Activated naive CD4-positive, alpha-beta T cell treated with anti-CD3 and anti-CD28 coated beads for 36 hours (primary cell): Measurements from ENCODE around the gene S100A5. TPM values are rescaled to one million over a fixed set of nuclear protein-coding genes. Genes with fewer than 3 reads are reported as not detected.
A peak's percentile ranks its signal among the peaks of the same experiment; 100 is the strongest.
"Not testable (repeated sequence)": the region's sequence is repeated elsewhere in the genome, so short reads cannot be mapped to it uniquely, and the experiment has no call there.

Experiments
- CTCF ChIA-PET: fragments of 350-600 bp; sonication (Branson Sonifier 250); formaldehyde crosslinking; loops from one replicate; lab custom pipeline; 2021; ENCODE audit warnings: antibody characterized with exemption; lab: Charles Lee
- DNase-seq: peaks from one replicate; pipeline ENCODE4 v3.0.0-alpha.2; 2020
- H3K27ac Mint-ChIP-seq: one replicate; pipeline ENCODE4 v1.8.0; 2021; ENCODE audit warnings: mild to moderate bottlenecking, mixed read lengths
- H3K27me3 Mint-ChIP-seq: one replicate; pipeline ENCODE4 v1.8.0; 2021; ENCODE audit warnings: low read depth, mixed read lengths
- H3K36me3 Mint-ChIP-seq: one replicate; pipeline ENCODE4 v1.8.0; 2021; ENCODE audit warnings: low read depth, mixed read lengths
- H3K4me1 Mint-ChIP-seq: one replicate; pipeline ENCODE4 v1.8.0; 2021; ENCODE audit warnings: low read depth, mixed read lengths
- H3K4me3 Mint-ChIP-seq: one replicate; pipeline ENCODE4 v1.8.0; 2021; ENCODE audit warnings: mild to moderate bottlenecking, moderate library complexity, mixed read lengths
- H3K9me3 Mint-ChIP-seq: one replicate; pipeline ENCODE4 v1.8.0; 2021; ENCODE audit warnings: mixed read lengths
- intact Hi-C: fragments of 100-400 bp; cut with micrococcal nuclease; formaldehyde crosslinking; loops from one replicate; pipeline ENCODE4 v1.15.1; 2023
- total RNA-seq, 2 experiments: library from RNA; stranded (reverse); gene quantifications; one replicate each; pipeline ENCODE4 v1.2.3, GENCODE V29; 2021

S100A5 gene
- total RNA-seq, 2 experiments from 2014 or later, result 0.89 to 0.93 TPM

- Mint-ChIP-seq H3K9me3 (no peaks in the 10 kb centered on the region), H3K27ac (no peak overlapping the region), H3K4me1 (peaks cover 14% of the 10 kb centered on the region), H3K36me3 (no peaks in the 10 kb centered on the region), H3K4me3 (no peak overlapping the region), H3K27me3 (peaks cover 7% of the 10 kb centered on the region)
- CTCF ChIA-PET, result interaction anchor here (0.7 to 1.8 kb wide), 7 partner anchors 36 to 66 kb away, joined by 3 to 8 read pairs (median 5); partner anchors contain the start of genes S100A14 and S100A16
- no peak for DNase-seq
- intact Hi-C loops, result no loop called here
These were observed 36.4 kb upstream of the S100A5 start for GRCh38 chr1:153577138-153577537.

GRCh38 chr1:153575497-153575896 lies 34.8 kb upstream of the S100A5 start:
- peaks cover 24% of the 10 kb centered on the region for H3K4me1 Mint-ChIP-seq
- H3K4me3 Mint-ChIP-seq, DNase-seq, intact Hi-C loops, H3K27me3 Mint-ChIP-seq, H3K36me3 Mint-ChIP-seq, H3K9me3 Mint-ChIP-seq, H3K27ac Mint-ChIP-seq: not testable (repeated sequence)
- CTCF ChIA-PET, result interaction anchor here (1.1 kb wide), 1 partner anchor 65 kb away, joined by 3 read pairs; no protein-coding TSS in a partner anchor

- H3K9me3 Mint-ChIP-seq, H3K27ac Mint-ChIP-seq, H3K4me3 Mint-ChIP-seq, CTCF ChIA-PET, H3K36me3 Mint-ChIP-seq, intact Hi-C loops, DNase-seq, H3K27me3 Mint-ChIP-seq: not testable (repeated sequence)
- peaks cover 24% of the 10 kb centered on the region for H3K4me1 Mint-ChIP-seq
These were observed 34.4 kb upstream of the S100A5 start for GRCh38 chr1:153575081-153575491.

GRCh38 chr1:153573351-153573750 lies 32.6 kb upstream of the S100A5 start:
- intact Hi-C loops, result loop anchor here (2.0 kb wide), 4 partner anchors 201 to 411 kb away; partner anchors contain the start of gene SLC27A3
- Mint-ChIP-seq H3K27me3 (peaks cover 7% of the 10 kb centered on the region), H3K4me1 (peaks cover 33% of the 10 kb centered on the region), H3K36me3 (no peaks in the 10 kb centered on the region), H3K9me3 (no peaks in the 10 kb centered on the region), H3K4me3 (no peak overlapping the region), H3K27ac (peak overlapping the region; percentile 11)
- CTCF ChIA-PET, result interaction anchor here (0.6 to 7.4 kb wide), 11 partner anchors 12 to 65 kb away, joined by 3 to 207 read pairs (median 4); partner anchors contain the start of genes CHTOP, S100A13, S100A4 and S100A6
- DNase-seq, result no peak

- Mint-ChIP-seq H3K27ac (peak overlapping the region; percentile 18), H3K27me3 (peaks cover 1% of the 10 kb centered on the region), H3K36me3 (no peaks in the 10 kb centered on the region), H3K4me3 (no peak overlapping the region), H3K4me1 (peaks cover 40% of the 10 kb centered on the region), H3K9me3 (no peaks in the 10 kb centered on the region)
- CTCF ChIA-PET, result interaction anchor here (0.7 to 7.4 kb wide), 20 partner anchors 13 to 100 kb away, joined by 3 to 207 read pairs (median 4); partner anchors contain the start of genes CHTOP, S100A13, S100A4 and S100A5
- peak; percentile 85 for DNase-seq
- intact Hi-C loops, result loop anchor here (1.0 to 2.0 kb wide), 9 partner anchors 39 to 412 kb away; partner anchors contain the start of genes CHTOP and SLC27A3
These were observed 31.9 kb upstream of the S100A5 start for GRCh38 chr1:153572569-153573015.

- CTCF ChIA-PET, result interaction anchor here (0.7 to 7.4 kb wide), 16 partner anchors 14 to 101 kb away, joined by 3 to 207 read pairs (median 4); partner anchors contain the start of genes CHTOP, S100A4, S100A5 and S100A6
These were observed 31.0 kb upstream of the S100A5 start for GRCh38 chr1:153571706-153572105.

GRCh38 chr1:153570874-153571273 lies 30.1 kb upstream of the S100A5 start:
- intact Hi-C loops, result no loop called here
- DNase-seq, result no peak
- no peaks in the 10 kb centered on the region for H3K36me3 Mint-ChIP-seq
- H3K4me1 Mint-ChIP-seq, result peaks cover 54% of the 10 kb centered on the region
- H3K9me3 Mint-ChIP-seq, result no peaks in the 10 kb centered on the region
- no peak overlapping the region for H3K27ac Mint-ChIP-seq
- no peak overlapping the region for H3K4me3 Mint-ChIP-seq
- H3K27me3 Mint-ChIP-seq, result no peaks in the 10 kb centered on the region
- CTCF ChIA-PET, result interaction anchor here (1.2 to 7.4 kb wide), 4 partner anchors 37 to 61 kb away, joined by 3 to 207 read pairs (median 78); partner anchors contain the start of genes S100A13 and S100A6

More at GRCh38 chr1:153571706-153572105, 31.0 kb upstream of the S100A5 start:
- DNase-seq, result no peak
- Mint-ChIP-seq H3K4me1 (peaks cover 47% of the 10 kb centered on the region), H3K4me3 (no peak overlapping the region), H3K27ac (peak overlapping the region; percentile 18), H3K27me3 (no peaks in the 10 kb centered on the region), H3K36me3 (no peaks in the 10 kb centered on the region), H3K9me3 (no peaks in the 10 kb centered on the region)
- intact Hi-C loops, result loop anchor here (1.0 to 2.0 kb wide), 9 partner anchors 38 to 413 kb away; partner anchors contain the start of genes CHTOP and SLC27A3

- Mint-ChIP-seq H3K4me1 (peaks cover 62% of the 10 kb centered on the region), H3K27me3 (no peaks in the 10 kb centered on the region), H3K4me3 (no peak overlapping the region), H3K36me3 (no peaks in the 10 kb centered on the region), H3K9me3 (no peaks in the 10 kb centered on the region), H3K27ac (peak overlapping the region; percentile 28)
- DNase-seq, result no peak
- intact Hi-C loops, result loop anchor here (2.0 to 5.0 kb wide), 2 partner anchors 158 to 217 kb away; partner anchors contain the start of gene INTS3
- CTCF ChIA-PET, result interaction anchor here (1.4 to 7.4 kb wide), 3 partner anchors 35 to 60 kb away, joined by 3 to 207 read pairs (median 153); partner anchors contain the start of gene S100A6
These were observed 28.7 kb upstream of the S100A5 start for GRCh38 chr1:153569465-153569864.

- H3K4me3 Mint-ChIP-seq, result peak overlapping the region; percentile 68
- H3K36me3 Mint-ChIP-seq, result no peaks in the 10 kb centered on the region
- no peaks in the 10 kb centered on the region for H3K9me3 Mint-ChIP-seq
- peaks cover 62% of the 10 kb centered on the region for H3K4me1 Mint-ChIP-seq
- peak overlapping the region; percentile 66 for H3K27ac Mint-ChIP-seq
- DNase-seq, result peak; percentile 93
- CTCF ChIA-PET, result interaction anchor here (0.7 to 7.4 kb wide), 20 partner anchors 11 to 216 kb away, joined by 3 to 207 read pairs (median 4); partner anchors contain the start of genes S100A5 and S100A6
- intact Hi-C loops, result loop anchor here (1.0 to 5.0 kb wide), 6 partner anchors 35 to 216 kb away; partner anchors contain the start of genes INTS3 and SNAPIN
- no peaks in the 10 kb centered on the region for H3K27me3 Mint-ChIP-seq
These were observed 27.8 kb upstream of the S100A5 start for GRCh38 chr1:153568367-153569099.

- Mint-ChIP-seq H3K4me1 (peaks cover 55% of the 10 kb centered on the region), H3K4me3 (no peak overlapping the region)
These were observed 27.1 kb upstream of the S100A5 start for GRCh38 chr1:153567621-153568366.

More at GRCh38 chr1:153567621-153568366, 27.1 kb upstream of the S100A5 start:
- Mint-ChIP-seq H3K27me3 (no peaks in the 10 kb centered on the region), H3K9me3 (no peaks in the 10 kb centered on the region), H3K36me3 (no peaks in the 10 kb centered on the region), H3K27ac (peak overlapping the region; percentile 68)
- peak; percentile 69 for DNase-seq
- CTCF ChIA-PET, result interaction anchor here (0.7 to 7.4 kb wide), 21 partner anchors 10 to 216 kb away, joined by 3 to 207 read pairs (median 4); partner anchors contain the start of genes S100A5 and S100A6
- intact Hi-C loops, result loop anchor here (1.0 to 5.0 kb wide), 6 partner anchors 34 to 215 kb away; partner anchors contain the start of genes INTS3 and SNAPIN
